ENCODE measurements around the gene ENOX1.

Gene ENOX1

DNA sequence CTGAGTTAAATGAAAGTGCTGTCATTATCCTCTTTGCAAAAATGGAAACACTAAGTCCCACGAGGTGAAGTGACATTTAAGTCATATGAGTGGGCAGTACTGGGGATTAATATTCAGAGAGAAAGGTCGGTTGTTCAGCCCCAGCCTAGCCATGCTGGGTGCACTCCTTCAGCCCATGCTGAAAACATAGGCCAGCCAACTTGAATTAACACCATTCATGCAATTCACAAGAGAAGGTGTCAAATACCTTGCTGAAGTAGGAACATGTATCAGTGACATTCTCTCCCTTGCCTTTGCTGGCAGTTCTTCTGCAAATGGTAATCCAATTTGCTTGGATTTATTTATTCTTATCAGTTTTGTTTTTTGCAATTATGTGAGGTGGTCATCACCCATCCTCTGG, 507.1 kb downstream of the ENOX1 start:
- no peak for DNase-seq (ENCODE audit: low read depth)
- TF ChIP-seq, protein P1, sequence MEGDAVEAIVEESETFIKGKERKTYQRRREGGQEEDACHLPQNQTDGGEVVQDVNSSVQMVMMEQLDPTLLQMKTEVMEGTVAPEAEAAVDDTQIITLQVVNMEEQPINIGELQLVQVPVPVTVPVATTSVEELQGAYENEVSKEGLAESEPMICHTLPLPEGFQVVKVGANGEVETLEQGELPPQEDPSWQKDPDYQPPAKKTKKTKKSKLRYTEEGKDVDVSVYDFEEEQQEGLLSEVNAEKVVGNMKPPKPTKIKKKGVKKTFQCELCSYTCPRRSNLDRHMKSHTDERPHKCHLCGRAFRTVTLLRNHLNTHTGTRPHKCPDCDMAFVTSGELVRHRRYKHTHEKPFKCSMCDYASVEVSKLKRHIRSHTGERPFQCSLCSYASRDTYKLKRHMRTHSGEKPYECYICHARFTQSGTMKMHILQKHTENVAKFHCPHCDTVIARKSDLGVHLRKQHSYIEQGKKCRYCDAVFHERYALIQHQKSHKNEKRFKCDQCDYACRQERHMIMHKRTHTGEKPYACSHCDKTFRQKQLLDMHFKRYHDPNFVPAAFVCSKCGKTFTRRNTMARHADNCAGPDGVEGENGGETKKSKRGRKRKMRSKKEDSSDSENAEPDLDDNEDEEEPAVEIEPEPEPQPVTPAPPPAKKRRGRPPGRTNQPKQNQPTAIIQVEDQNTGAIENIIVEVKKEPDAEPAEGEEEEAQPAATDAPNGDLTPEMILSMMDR (IDR thresholded peaks at IDR 0.05; ENCODE audit: control insufficient read depth, insufficient read depth, low read depth, low read length, missing control alignments): no peak
- no peak overlapping the region for H3K4me3 ChIP-seq (ENCODE audit: control insufficient read depth, low read depth, low read length)

DNA sequence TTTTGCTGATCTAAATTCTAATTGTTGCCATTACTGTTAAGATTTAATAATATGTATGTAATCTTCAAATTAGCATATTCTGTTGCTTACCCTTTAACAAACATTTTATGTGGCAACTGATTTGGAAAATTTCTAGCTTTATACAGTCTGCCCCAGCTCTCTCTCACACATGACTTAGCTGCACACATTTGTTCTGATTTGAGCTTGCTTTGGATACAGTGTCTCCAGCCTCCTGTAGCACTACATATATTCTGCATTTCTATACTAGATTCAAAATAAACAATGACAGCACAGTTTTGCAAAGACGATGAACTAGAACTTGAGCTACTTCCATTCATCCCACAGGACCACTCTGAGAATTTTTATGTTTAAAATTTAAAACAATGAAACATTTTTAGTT, 508.6 kb downstream of the ENOX1 start:
- H3K4me3 ChIP-seq (ENCODE audit: control insufficient read depth, low read depth, low read length): no peak overlapping the region
- DNase-seq (ENCODE audit: low read depth): no peak
- TF ChIP-seq, protein P1 (IDR thresholded peaks at IDR 0.05; ENCODE audit: control insufficient read depth, insufficient read depth, low read depth, low read length, missing control alignments): no peak

DNA sequence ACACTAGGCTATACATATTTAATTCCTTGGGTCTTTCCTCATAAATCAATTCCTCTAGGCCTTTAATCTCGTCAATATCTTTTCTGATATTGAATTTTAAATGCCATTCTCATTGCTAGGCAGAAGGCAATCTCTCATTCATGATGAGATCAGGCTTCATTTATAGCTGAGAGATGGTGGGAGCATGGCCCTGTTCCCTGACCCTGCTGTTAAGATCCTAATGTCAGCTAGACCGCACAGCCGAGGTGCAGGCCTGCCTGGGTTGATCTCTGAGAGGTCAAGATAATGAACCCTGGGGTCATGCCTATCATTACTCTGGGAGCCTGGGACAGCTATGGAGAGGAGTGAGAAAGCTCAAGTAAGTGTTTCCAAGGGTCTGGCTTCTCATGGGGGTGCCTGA, 509.6 kb downstream of the ENOX1 start:
- no peak for DNase-seq (ENCODE audit: low read depth)
- H3K4me3 ChIP-seq (ENCODE audit: control insufficient read depth, low read depth, low read length): no peak overlapping the region
- TF ChIP-seq, protein P1 (IDR thresholded peaks at IDR 0.05; ENCODE audit: control insufficient read depth, insufficient read depth, low read depth, low read length, missing control alignments): no peak

DNA sequence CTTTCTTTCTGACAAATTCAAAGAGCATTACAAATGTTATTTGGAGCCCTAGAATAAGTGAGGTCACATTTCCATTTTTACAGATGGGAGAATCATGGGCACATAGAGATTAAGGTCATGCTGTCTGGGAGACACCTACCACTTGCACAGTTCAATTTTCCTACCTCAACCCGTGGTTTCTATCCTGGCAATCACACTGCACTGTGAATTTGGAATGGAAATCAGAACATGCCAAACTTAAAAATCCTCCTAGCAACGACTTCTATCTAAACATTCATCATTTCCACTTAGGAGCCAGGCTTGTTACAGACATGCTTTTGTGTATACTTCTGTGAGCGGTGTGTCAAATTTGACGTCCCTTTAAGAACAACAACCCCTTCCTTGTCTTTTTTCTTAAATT, 511.9 kb downstream of the ENOX1 start:
- TF ChIP-seq, protein P1 (IDR thresholded peaks at IDR 0.05; ENCODE audit: control insufficient read depth, insufficient read depth, low read depth, low read length, missing control alignments): no peak
- DNase-seq (ENCODE audit: low read depth): no peak
- no peak overlapping the region for H3K4me3 ChIP-seq (ENCODE audit: control insufficient read depth, low read depth, low read length)

DNA sequence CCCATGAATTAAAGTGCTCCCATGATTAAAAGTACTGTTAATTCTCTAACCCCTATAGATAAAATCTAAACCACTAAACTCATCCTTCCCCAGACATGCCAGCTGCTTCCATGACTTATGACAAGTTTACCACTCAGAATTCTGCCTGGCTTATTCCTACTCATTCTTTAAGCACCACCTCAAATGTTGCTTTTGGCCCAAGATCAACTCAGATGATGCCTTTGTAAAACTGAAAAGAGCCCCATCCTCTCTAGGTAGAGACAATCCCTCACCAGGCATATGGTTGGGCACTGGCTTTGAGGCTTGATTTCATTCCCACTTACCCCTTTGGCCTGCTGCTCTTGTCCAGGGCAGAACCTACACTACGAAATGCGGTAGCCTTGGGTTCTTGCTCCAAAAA, 513.4 kb downstream of the ENOX1 start:
- TF ChIP-seq, protein P1 (IDR thresholded peaks at IDR 0.05; ENCODE audit: control insufficient read depth, insufficient read depth, low read depth, low read length, missing control alignments): no peak
- H3K4me3 ChIP-seq (ENCODE audit: control insufficient read depth, low read depth, low read length): no peak overlapping the region
- no peak for DNase-seq (ENCODE audit: low read depth)

DNA sequence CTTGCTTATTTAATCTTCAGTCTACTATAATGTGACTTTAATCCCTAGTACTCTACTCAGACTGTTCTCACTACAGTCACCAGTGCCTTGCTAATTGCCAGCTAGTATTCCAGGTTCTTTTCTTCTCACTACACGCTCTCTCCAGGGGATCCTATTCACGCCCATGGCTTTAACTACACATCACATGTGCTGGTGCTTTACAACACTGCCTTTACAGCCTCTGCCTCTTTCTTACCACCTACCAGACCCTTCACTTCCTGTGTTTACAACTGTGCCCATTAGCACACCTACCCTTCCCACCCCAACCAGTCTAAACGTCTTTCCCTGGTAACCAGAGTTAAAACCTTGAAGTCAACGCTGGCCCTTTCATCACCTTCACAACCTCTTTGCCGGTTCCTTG, 513.9 kb downstream of the ENOX1 start:
- no peak for DNase-seq (ENCODE audit: low read depth)
- no peak overlapping the region for H3K4me3 ChIP-seq (ENCODE audit: control insufficient read depth, low read depth, low read length)
- TF ChIP-seq, protein P1 (IDR thresholded peaks at IDR 0.05; ENCODE audit: control insufficient read depth, insufficient read depth, low read depth, low read length, missing control alignments): no peak

DNA sequence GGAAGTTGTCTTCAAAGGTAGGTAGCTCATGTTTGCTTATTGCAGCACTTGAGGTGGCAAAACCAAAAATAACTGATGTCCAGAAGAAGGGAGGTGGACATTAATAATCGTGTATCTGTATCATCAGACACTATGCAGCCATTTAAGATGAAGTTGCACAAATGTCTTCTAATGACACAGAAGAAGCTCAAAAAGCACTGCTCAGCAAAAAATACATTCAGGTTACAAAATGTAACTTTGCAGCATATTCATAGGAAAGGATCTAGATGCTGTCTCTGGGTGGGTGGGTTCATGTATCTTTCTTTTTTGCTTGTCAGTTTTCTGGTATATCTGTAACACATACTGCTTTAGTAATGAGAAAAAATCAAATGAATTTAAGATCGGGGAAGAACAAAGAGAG, 515.6 kb downstream of the ENOX1 start:
- no peak for DNase-seq (ENCODE audit: low read depth)
- H3K4me3 ChIP-seq (ENCODE audit: control insufficient read depth, low read depth, low read length): no peak overlapping the region
- TF ChIP-seq, protein P1 (IDR thresholded peaks at IDR 0.05; ENCODE audit: control insufficient read depth, insufficient read depth, low read depth, low read length, missing control alignments): no peak

Data from AG09309 (cell line).